HG02981 (cell line): ENCODE measurements around the gene CXADR.

Experiments used
- ATAC-seq: cut with Tn5 transposase; IDR thresholded peaks from one replicate; pipeline ENCODE4 v1.9.1; 2021; ENCODE audit warnings: mild to moderate bottlenecking, moderate library complexity; ENCODE audit not compliant: unreplicated experiment

The CXADR gene

DNA sequence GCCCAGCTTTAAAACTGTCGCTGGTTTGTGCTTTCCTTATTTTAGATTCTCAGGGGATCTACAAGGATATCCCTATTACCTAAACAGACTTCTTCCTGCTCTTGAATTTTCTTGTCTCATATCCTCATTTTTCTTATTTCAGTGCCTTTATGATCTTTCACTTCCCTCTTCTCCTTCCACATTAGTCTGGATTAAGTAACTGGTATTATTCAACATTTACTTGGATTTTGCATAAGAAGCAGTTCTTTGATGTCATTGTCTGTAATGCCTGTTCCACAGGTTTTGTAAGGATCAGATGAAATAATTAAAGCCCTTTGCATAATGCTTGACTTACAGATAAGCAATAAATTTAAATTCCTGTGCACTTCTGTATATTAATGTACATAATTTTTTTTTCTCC lies 26.5 kb downstream of the CXADR start:
- no peak for ATAC-seq

DNA sequence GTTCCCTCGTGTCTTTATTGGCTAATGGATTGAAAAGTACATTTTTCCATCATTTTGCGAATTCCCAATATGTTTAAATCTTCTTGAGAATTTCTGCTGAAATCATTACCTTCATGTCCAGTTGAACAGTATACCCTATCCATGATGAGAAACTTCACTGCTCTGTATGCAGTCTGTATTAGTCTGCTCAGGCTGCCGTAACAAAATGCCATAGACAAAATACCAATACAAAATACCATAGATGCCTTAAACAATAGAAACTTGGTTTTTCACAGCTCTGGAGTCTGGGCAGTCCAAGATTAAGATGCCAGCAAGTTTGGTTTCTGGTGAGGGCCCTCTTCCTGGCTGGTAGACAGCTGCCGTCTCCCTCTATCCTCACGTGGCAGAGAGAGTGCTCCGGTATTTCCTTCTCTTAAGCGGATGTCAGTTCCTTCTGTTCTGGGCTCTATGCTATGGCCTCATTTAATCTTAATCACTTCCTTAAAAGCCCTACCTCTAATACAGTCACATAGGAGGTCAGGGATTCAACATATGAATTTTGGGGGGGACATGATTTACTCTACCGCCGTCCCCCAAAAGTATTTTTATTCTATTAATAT lies 27.0 kb downstream of the CXADR start:
- no peak for ATAC-seq

- no peak for ATAC-seq
These were observed 27.7 kb downstream of the CXADR start for GRCh38 chr21:17540530-17540929.

DNA sequence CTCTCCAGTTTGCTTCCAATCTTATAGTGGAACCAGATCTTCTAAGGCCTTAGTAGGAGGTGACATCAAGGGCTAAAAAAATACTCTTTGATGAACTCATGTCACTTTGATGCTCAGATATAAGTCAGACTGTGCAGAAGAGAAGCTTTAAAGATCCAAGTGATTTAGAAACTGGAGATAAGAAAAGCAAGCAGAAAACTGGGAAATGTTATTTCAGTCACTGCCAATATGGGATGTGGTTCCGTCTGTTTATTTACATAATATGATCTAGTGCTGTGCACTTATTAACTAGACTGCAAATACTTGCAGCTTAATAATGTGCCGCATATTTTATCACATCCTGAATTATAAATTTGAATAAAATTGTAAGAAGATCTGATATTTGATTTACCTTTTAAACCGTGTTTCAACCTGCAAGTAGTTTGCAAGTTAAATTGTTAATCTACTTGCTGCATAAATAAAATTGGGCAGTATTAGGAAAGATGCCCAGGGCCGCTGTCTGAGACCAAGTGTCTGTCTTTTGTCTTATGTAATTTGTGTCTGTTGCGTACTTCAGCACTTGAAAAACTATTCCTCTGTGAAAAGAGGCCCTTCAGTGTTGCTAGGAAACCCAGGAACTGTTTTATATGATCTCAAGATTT lies 29.6 kb downstream of the CXADR start:
- ATAC-seq, result no peak

GRCh38 chr21:17545007-17545406 lies 32.2 kb downstream of the CXADR start:
- ATAC-seq, result no peak

GRCh38 chr21:17548262-17548661 lies 35.4 kb downstream of the CXADR start:
- ATAC-seq, result no peak

- ATAC-seq, result no peak
These were observed 37.9 kb downstream of the CXADR start for GRCh38 chr21:17550671-17551308.

GRCh38 chr21:17552410-17552809 lies 39.6 kb downstream of the CXADR start:
- no peak for ATAC-seq

DNA sequence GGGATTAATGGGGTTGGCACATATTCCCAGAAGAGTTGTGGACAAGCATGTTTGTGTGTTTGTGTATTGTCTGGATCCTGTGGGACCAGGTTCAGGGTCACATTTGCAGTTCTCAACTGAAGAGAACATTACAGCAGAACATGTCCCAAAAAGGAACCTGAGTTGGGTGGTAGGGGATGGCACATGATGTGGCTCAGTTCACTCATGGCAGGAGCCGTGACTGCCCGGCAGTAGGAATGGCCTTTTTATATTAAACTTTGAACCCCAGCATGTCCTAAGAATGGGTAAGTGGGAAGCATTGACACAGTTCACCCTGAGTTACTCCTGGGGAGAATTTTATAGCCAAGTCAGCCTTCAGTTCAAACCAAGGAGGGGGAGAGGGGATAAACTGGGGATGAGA lies 41.3 kb downstream of the CXADR start:
- ATAC-seq, result no peak

GRCh38 chr21:17554679-17555465 lies 42.0 kb downstream of the CXADR start:
- no peak for ATAC-seq

DNA sequence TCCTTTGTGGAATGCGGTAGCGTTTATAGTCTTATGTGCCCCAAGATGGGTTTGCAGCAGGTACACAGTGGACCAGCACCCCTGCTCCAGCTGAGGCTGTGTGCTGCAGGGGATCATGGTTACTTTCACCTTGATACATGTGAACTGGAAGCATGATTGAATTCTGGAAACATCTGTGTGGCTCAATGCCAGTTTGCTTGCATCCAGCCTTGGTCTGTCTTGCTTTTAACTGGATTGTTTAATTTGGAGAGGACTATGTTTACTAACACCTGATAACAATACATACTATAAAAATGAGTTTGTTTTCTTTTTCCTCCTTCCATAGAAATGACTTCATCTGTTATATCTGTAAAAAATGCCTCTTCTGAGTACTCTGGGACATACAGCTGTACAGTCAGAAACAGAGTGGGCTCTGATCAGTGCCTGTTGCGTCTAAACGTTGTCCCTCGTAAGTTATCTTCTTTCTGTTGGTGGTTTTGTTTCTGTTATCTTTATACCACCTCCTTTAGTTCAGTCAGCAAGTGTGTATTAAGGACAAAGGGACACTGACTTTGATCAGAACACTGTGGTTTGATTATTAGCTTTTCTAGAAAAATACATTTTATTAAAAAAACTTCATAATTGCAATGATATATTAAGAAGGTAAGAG lies 47.7 kb downstream of the CXADR start:
- ATAC-seq, result no peak

DNA sequence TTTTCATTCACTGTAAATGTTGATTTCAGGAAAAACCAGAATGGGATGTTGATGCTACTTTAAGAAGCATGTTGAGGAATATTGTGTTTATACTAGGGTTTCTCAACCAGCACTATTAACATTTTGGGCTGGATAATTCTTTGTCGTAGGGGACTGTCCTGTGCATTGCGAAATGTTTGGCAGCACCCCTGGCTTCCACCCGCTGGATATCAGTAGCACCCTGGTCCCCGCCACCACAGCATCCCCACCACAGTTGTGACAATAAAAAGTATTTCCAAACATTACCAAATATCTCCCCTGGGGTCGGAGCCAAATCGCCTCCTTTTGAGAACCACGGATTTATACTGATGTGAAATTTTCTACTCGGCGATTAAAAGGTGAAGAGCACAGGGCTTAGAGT lies 57.9 kb downstream of the CXADR start:
- ATAC-seq, result no peak

DNA sequence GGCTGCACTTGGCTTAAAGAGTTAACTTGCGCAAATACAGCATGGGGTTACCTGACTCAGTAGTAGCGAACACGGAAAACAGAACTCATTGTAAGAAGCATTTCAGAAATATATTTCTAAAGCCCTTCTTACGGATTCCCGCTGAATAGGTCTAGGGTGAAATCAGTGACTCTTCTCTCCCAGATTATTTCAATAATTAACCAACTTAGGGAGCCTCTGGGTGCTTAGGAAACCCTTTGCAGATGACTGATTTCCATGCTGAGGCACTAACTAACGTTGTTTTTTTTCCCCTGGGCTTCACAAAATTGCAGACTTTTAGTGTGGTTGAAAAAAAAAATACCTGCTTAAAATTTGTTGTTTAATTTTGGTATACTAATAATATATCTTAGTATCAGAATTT lies 59.6 kb downstream of the CXADR start:
- ATAC-seq, result no peak

DNA sequence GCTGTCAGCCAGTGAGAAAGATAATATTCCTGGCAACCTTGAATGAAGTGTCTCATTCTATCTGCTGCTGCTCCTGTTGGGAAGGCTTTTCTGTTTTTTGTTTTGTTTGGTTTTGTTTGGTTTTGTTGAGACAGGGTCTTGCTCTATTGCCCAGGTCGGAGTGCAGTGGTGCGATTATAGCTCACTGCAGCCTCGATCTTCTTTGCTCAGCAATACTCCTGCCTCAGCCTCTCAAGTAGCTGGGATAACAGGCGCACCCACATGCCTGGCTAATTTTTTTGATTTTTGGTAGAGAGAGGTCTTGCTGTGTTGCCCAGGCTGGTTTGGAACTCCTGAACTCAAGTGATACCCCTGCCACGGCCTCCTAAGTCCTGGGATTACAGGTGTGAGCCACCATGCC lies 62.2 kb downstream of the CXADR start:
- ATAC-seq, result no peak

- ATAC-seq, result no peak
These were observed 63.4 kb downstream of the CXADR start for GRCh38 chr21:17576080-17576835.

- ATAC-seq, result no peak
These were observed 64.9 kb downstream of the CXADR start for GRCh38 chr21:17577701-17578100.

- ATAC-seq, result no peak
These were observed 65.3 kb downstream of the CXADR start for GRCh38 chr21:17578162-17578561.

- no peak for ATAC-seq
These were observed 66.0 kb downstream of the CXADR start for GRCh38 chr21:17578876-17579275.

DNA sequence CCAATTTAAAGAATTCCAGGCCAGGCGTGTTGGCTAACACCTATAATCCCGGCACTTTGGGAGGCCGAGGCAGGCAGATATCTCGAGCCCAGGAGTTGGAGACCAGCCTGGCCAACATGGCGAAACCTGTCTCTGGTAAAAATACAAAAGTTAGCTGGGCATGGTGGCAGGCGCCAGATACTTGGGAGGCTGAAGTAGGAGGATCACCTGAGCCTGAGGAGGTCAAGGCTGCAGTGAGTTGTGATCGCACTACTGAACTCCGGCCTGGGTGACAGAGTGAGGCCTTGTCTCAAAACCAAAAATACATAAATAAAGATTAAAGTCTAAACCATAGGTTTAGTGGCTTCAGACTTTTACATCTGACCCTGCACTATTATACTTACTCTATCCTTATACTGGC lies 67.5 kb downstream of the CXADR start:
- ATAC-seq, result no peak

DNA sequence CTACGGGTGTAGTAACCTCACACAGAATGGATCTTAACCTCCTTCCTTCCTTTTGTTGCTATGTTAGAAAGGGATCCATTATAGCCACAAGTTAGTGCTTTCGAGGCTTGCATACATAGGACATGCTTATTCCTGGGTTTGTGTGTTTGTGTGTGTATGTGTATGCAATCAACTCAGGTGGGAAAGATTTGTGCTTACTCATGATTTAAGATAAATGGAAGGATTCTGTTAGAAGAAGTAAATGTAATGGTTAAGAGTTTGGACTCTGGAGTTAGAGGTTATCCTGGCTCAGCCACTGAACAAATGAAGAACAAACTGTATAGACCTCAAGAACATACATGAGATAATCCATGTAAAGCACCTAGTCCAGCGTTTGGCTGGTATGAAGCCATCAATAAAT lies 71.1 kb downstream of the CXADR start:
- ATAC-seq, result no peak
